Suprapubic skin (tissue), 4 donors: Measurements from ENCODE around the gene ARHGAP27.
"Not testable (repeated sequence)": the region's sequence is repeated elsewhere in the genome, so short reads cannot be mapped to it uniquely, and the experiment has no call there.

Experiments used
- EP300 ChIP-seq: sonication (generic); formaldehyde crosslinking; IDR thresholded peaks from one replicate; pipeline ENCODE4 v1.6.1; 2017; ENCODE audit warnings: antibody characterized with exemption
- POLR2AphosphoS5 ChIP-seq, 3 donors: sonication (generic); formaldehyde crosslinking; IDR thresholded peaks; one replicate each; pipeline ENCODE4 v1.6.1; 2017; ENCODE audit warnings: antibody characterized with exemption in 3 of 3
- TF ChIP-seq, protein P1 (sequence below), 2 donors: fragments of 200-600 bp in 1 of 2; fragments of 450-650 bp in 1 of 2; sonication (generic) in 1 of 2; IDR thresholded peaks; one replicate each; pipeline ENCODE4 v1.5.1; 2016 to 2019; ENCODE audit warnings: antibody characterized with exemption in 2 of 2, mild to moderate bottlenecking in 1 of 2, moderate library complexity in 1 of 2

DNA sequence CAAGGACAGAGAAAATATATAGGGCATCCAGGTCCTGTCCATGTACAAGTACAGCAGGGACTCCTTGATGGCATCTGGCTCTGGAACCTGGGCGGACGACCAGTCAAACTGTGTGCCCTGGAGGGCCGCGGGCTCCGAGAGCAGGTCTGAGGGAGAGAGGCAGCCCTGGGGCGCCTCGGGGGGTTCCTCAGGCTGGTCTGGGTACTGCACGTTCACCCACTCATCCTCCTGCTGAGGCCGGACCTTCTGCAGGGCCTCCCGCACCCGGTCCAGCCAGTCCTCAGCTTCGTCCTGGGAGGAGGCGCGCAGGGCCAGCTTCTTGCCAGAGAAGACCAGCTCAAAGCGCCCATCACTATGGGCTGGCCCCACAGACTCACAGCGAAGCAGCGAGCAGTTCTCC lies 21.1 kb upstream of the ARHGAP27 start:
- TF ChIP-seq, protein P1, sequence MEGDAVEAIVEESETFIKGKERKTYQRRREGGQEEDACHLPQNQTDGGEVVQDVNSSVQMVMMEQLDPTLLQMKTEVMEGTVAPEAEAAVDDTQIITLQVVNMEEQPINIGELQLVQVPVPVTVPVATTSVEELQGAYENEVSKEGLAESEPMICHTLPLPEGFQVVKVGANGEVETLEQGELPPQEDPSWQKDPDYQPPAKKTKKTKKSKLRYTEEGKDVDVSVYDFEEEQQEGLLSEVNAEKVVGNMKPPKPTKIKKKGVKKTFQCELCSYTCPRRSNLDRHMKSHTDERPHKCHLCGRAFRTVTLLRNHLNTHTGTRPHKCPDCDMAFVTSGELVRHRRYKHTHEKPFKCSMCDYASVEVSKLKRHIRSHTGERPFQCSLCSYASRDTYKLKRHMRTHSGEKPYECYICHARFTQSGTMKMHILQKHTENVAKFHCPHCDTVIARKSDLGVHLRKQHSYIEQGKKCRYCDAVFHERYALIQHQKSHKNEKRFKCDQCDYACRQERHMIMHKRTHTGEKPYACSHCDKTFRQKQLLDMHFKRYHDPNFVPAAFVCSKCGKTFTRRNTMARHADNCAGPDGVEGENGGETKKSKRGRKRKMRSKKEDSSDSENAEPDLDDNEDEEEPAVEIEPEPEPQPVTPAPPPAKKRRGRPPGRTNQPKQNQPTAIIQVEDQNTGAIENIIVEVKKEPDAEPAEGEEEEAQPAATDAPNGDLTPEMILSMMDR (IDR thresholded peaks at IDR 0.05) = not testable (repeated sequence)
- not testable (repeated sequence) for TF ChIP-seq EP300; POLR2AphosphoS5 (IDR thresholded peaks at IDR 0.05)
